ENCODE results near the gene HOXB4.
"Not testable (repeated sequence)": the region's sequence is repeated elsewhere in the genome, so short reads cannot be mapped to it uniquely, and the experiment has no call there.

The HOXB4 gene

GRCh38 chr17:48546924-48547807 is 31.0 kb downstream of the HOXB4 start:
- no peak for DNase-seq (ENCODE audit: low read depth in 3 of 3)

GRCh38 chr17:48546137-48546923 is 31.8 kb downstream of the HOXB4 start:
- no peak for DNase-seq (ENCODE audit: low read depth in 3 of 3)

DNA sequence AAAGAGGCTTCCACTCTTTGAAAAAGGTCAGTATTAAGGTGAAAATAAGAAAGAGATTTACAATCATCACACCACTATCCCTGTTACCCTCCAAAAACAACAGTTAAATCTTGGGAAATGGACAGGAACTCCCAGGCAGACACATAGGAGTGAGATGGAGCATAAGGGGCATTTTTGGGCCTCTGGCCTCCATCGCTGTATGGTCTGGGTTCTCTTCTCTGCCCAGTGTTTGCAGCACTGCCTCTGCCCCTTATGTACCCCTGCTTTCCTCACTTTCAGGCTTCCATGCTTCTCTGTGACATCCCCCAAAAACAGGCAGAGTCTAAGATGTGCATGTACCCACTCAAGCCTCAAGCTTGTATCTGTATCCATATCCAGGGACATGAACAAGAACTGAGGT is 32.6 kb downstream of the HOXB4 start:
- no peak for DNase-seq (ENCODE audit: low read depth in 3 of 3)

- DNase-seq (ENCODE audit: low read depth in 3 of 3), result no peak
Measured at GRCh38 chr17:48545022-48545375, 33.2 kb downstream of the HOXB4 start, which contains the start of gene HOXB2. HOXB2 (minus strand) TSS chr17:48545109; CDS start chr17:48544911, 198 bp downstream.

DNA sequence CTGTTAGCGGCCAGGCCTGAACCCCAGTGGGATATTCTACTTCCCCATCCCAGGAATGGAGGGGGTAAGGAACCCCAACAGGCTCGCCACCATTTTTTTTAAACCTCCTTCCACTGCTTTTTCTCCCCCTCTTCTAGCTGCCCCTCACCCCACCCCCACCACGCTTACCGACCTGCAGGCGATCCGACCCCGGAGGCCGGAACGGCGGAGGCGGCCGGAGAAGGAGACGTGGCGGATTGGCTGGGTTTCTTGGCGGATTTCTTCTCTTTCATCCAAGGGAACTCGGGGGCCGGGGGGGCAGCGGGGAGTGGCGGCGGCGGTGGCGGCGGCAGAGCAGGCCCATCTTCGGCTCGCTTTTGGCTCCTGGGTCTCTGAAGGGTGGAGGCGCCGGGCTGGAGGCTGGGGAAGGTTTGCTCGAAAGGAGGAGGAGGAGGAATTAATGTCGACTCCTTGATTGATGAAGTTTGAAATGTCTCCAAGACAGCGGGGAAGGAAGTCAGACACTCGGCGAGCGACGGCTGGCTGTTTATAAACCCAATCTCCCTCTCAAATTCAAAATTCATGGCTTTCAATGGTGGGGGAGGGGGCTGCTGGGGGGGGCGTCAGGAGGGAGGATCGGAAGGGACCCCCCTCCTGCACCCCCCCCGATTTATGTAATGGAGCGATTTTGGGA is 33.7 kb downstream of the HOXB4 start:
- DNase-seq (ENCODE audit: low read depth in 3 of 3), result peak in 1 of 3 experiments; percentile 34

DNA sequence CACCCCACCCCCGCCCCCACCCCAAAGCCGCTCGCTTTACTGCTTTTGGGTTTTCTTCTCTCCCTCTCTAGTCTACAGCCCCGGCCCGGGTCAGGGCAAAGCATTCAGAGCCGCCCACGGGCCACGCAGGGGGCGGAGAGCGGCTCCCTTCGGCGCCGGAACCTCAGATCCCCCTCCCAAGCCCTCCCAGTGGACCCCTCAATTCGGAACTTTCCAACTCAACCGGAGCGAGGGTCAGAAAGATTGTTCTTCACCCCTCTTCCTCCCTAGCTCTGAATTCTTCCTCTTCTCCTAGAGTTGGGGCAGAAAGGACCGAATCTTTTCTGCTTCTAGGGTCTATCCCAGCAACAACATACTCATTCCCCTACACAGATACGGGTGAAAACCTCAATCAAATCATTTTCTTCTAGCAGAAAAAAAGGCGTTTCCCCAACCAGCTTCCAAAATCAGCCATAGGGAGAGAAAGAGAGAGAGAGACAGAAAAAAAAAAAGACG is 34.2 kb downstream of the HOXB4 start:
- peak in 1 of 3 experiments; percentile 54 for DNase-seq (ENCODE audit: low read depth in 3 of 3)

DNA sequence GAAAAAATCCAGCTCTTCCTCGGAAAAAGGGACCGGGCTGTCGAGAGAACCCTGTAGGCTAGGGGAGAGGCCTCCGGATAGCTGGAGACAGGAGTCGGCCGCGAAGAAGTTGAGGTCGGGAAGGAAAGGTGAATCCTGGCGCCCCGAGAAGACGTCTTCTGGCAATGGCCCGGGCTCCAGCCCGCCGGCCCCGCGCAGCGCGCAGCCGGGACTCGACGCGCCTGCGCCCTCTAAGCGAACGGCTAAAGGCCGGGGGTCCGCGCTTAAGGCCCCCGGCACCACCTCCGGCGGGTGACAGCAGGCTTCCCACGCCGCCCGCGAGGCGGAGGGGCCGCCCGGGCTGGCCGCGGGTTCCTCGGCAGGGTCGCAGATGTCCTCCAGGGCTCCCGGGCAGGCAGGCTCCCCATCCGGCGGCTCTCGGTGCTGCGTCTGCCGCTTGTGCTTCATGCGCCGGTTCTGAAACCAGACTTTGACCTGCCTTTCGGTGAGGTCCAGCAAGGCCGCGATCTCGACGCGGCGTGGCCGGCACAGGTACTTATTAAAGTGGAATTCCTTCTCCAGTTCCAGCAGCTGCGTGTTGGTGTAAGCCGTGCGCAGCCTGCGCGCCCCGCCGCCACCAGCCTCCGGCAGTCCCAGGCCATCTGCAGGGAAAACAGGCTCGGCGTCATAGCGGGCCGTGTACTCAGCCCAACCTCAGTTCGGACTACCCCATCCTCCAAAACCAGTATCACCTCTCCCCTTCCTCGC is 34.9 kb downstream of the HOXB4 start:
- DNase-seq (ENCODE audit: low read depth in 3 of 3), result peak in 2 of 3 experiments; percentile 20 to 61

DNA sequence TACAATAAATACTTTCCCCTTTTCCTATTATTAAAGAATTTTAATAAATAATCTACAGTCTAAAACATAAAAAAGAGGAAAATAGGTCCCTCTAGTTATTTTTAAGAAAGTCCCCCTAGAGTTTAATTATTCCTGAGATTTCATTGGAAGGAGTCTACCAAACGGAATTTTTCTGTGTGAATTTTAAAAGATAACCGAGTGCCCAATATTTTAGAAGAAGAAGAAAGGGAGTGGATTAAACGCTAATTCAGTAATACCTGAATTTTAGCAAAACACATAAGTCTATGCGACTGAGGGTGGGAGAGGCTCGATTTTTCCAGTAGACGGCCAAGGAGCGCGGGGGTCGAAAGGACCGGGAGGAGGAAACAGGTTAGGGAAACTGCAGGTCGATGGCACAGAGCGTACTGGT is 35.4 kb downstream of the HOXB4 start:
- DNase-seq (ENCODE audit: low read depth in 3 of 3), result no peak

DNA sequence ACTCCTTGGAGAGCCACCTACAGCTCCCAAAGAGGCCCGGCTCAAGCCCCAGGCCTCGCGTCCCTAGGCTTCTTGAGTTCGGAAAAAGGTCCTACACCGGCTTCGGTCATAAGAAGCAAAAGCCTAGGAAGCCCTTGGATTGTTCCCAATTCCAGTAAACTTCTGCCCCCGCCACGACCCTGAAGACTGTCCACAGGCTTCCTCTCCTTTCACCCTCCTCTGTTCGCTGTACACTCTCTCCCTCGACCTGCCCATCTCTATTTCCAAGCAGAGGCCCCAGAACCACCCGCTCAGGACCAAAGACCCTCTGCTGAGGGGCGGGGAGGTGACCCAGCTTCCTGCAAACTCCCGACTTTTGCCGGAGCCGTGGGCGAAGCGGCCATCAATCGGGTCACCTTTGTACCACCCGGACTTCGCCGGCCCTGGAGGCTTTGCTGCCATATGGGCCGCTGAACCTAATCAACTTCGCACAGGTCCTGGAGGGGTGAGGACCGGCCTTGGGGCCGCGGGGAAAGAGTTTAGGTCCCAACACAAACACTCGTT is 36.0 kb downstream of the HOXB4 start:
- no peak for DNase-seq (ENCODE audit: low read depth in 3 of 3)

- peak in 2 of 3 experiments; percentile 19 to 39 for DNase-seq (ENCODE audit: low read depth in 3 of 3)
Measured at GRCh38 chr17:48541577-48542113, 36.5 kb downstream of the HOXB4 start.

DNA sequence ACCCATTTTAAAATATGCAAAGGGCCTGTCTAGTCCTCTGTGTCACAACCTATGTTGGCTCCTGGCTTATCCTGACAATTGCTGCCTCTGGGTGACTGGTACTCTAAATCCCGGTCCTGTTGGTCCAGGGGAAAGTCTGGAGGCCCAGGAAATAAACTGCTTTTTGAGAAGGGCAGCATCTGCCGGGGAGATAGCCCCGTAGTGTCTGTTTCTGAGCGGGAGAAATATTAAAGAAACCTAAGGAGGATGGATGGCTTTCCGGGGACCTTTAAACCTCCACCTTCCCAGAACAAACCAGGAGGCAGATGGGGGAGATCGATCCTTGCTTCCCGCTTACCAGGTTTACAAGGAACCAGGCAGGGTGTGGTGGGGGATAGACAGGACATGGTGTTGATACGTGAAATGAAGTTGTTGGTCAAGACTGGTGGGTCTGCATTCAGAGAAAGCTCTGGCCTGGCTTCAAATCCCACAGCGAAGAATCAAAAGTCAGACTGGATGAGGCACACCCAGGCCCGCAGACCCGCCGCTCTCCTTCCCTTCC is 37.0 kb downstream of the HOXB4 start:
- DNase-seq (ENCODE audit: low read depth in 3 of 3), result no peak

- no peak for DNase-seq (ENCODE audit: low read depth in 3 of 3)
Measured at GRCh38 chr17:48540213-48540612, 37.9 kb downstream of the HOXB4 start.

DNA sequence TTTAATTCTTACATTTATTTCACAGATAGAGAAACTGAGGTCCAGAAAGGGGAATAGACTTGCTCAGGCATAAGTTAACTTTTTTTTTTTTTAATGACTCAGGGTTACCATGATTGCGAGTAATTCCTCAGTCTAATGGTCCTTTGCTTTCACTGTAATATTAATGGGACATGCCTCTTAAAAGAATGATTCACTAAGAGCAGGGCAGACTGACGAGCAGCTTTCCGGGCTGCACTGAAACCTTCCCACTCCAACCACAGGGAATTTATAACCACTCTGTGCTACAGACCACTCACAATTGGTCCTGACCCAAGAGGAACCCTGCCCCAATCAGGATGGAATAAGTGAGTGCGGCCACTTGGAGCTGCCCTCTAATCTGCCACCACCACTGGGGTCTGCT is 39.0 kb downstream of the HOXB4 start:
- DNase-seq (ENCODE audit: low read depth in 3 of 3), result no peak

GRCh38 chr17:48537316-48537715 is 40.8 kb downstream of the HOXB4 start:
- DNase-seq (ENCODE audit: low read depth in 3 of 3), result no peak

DNA sequence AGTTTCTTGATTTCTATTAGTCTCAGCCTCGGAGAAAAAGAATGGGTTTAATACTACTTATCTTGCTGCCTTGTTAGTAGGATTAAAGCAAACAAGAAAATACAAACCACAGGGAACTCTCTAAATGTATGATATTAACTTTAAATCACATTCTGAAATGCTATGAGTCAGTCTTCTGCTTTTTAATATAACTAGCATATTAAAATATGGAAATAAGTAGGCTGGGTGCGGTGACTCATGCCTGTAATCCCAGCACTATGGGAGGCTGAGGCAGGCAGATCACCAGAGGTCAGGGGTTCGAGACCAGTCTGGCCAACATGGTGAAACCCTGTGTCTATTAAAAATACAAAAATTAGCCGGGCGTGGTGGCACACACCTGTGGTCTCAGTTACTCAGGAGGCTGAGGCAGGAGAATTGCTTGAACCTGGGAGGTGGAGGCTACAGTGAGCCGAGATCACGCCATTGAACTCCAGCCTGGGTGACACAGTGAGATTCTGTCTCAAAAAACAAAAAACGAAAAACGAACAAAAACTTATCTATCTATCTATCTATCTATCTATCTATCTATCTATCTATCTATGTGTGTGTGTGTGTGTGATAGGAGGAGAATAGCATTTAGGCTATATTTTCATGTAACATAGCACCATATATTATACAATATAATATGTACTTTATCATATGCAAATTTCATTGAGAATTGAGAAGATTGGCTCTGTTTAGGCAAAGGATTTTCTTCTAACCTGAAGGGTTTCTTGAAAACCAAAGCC is 42.2 kb downstream of the HOXB4 start:
- DNase-seq (ENCODE audit: low read depth in 3 of 3), result not testable (repeated sequence)

GRCh38 chr17:48532261-48532660 is 45.9 kb downstream of the HOXB4 start:
- no peak for DNase-seq (ENCODE audit: low read depth in 3 of 3)

GRCh38 chr17:48530887-48531272 is 47.3 kb downstream of the HOXB4 start, which contains the start of gene HOXB1:
HOXB1 (minus strand) TSS chr17:48531011; CDS start chr17:48530904, 107 bp downstream.
- DNase-seq (ENCODE audit: low read depth in 3 of 3), result no peak

- no peak for DNase-seq (ENCODE audit: low read depth in 3 of 3)
Measured at GRCh38 chr17:48530208-48530886, 47.8 kb downstream of the HOXB4 start.

DNA sequence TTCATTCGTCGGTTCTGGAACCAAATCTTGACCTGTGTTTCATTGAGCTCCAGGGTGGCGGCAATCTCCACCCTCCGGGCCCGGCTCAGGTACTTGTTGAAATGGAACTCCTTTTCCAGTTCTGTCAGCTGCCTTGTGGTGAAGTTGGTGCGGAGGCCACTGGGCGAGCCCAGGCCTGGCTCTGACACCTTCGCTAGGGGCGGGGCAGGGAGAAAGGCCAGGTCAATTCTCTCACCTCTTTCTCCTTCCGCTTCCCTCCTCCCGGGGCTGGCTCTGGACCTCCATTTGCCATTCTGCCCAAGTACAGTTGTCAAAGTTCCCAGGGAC is 48.5 kb downstream of the HOXB4 start:
- no peak for DNase-seq (ENCODE audit: low read depth in 3 of 3)
